ENCODE measurements around the gene TRIM28.

GRCh38 chr19:58568453-58569130 lies 24.7 kb downstream of the TRIM28 start:
- no peak for TF ChIP-seq CTCF (IDR thresholded peaks at IDR 0.05)
- no peak for TF ChIP-seq POLR2AphosphoS5 (IDR thresholded peaks at IDR 0.05)
